GM10847 (cell line): Measurements from ENCODE around the gene EXOC4.

Experiments
- POLR2A ChIP-seq: IDR thresholded peaks from 2 replicates; pipeline ENCODE4 v1.6.1; 2011; ENCODE audit not compliant: insufficient read length; ENCODE audit errors: extremely low read depth

Gene EXOC4

GRCh38 chr7:133510326-133511055 is 257.6 kb downstream of the EXOC4 start:
- TF ChIP-seq POLR2A: no peak

DNA sequence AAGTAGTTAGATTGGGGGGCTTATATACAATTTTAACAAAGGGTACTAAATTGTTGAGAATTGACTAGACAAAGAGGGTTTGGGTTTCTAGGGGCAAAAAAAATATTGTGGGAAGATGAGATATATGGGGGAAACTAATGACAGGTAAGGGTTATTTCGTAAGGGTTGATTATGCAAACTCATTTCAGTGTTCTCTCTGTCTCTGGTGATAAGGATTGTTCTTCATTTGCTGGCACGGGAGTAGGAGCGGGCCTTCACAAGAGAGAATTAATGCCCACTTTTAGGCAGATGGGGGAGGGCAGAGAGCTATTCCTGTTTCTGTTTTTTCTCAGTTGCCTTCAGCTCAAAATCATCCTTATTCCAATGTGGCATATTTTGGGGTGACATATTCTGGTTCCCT is 258.4 kb downstream of the EXOC4 start:
- TF ChIP-seq POLR2A: no peak

DNA sequence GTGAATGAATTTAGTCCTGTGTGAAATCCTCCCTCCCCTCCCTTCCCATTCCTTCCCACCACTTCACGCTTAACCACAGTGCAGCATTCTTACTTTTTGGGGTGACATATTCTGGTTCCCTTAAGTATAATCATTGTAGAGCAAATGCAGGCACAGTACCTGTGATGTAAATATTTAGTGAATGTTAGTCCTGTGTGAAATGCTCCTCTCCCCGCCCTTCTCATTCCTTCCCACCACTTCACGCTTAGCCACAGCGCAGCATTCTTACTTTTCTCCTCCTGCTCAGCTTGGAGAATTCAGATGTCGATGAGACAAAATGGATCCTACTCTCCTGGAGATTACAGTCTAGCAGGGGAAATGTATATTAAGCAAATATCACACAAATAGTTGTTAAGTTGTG is 258.8 kb downstream of the EXOC4 start:
- no peak for TF ChIP-seq POLR2A

GRCh38 chr7:133512560-133512959 is 259.7 kb downstream of the EXOC4 start:
- no peak for TF ChIP-seq POLR2A

DNA sequence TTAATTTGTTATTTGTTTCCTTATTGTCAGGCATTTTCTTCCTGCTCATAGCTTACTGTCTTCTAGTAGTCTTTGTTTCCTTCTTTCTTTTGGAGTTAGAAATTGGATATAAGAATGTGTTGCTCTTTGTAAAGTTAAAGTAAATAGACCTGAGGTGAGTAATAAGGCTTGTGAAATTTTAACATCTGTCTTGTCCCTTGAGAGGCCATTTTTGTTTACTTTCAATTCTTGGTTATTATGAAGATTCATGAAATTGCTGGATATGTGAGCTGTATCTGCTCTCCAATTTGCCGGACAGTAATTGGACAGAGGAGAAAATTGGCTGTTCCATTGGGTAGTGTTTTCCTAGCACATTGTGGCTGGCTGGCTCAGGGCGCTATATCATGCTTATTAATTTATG is 260.7 kb downstream of the EXOC4 start:
- TF ChIP-seq POLR2A: no peak

GRCh38 chr7:133514551-133514950 is 261.7 kb downstream of the EXOC4 start:
- no peak for TF ChIP-seq POLR2A

DNA sequence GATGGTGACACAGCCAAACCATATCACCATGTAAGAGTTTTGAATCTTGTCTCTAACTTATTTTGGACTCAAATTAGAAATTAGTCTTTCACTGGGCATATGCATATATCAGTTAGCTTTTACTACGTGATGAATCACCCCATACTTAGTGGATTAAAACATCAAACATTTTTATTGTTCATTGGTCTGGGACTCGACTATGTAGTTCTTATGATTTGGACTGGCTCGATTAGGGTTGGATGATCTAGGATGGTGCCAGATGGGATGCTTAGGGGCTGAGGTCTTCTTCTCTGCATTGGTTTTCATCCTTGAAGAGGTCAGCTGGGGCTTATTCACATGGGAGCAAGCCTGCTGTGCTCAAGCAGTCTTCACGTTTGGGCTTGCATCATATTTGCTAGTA is 264.9 kb downstream of the EXOC4 start:
- TF ChIP-seq POLR2A: no peak

DNA sequence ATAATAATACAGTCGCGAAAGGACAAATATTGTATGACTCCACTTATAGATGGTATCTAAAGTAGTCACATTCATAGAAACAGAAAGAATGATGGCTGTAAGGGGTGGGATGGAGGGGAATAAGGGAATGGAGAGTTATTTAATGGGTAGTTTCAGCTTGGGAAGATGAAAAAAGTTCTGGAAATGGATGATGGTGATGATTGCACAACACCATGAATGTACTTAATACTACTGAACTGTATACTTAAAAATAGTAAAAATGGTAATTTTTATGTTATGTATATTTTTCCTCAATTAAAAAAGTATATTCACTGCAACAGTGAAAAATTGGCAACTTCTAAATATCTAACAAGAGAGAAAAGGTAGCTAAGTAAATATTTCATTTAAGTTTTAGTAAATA is 265.8 kb downstream of the EXOC4 start:
- no peak for TF ChIP-seq POLR2A

DNA sequence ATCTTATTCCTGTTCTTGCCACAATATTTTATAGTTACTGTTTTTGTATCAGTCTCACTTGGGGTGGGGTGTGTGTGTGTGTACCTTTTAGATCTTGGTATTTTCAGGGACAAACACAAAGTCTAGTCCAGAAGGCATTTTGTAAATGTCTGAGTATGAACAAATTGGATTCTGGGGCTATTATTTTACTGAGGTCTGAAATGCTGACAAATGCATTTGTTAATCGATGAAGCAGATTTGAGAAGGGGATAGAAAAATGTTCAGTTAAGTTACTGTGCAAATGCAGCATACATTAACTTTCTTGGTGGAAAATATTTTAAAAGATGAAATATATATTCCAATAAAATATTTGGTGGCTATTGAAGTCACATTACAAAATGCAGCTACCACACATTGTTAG is 267.4 kb downstream of the EXOC4 start:
- no peak for TF ChIP-seq POLR2A

GRCh38 chr7:133522501-133522900 is 269.6 kb downstream of the EXOC4 start:
- no peak for TF ChIP-seq POLR2A

DNA sequence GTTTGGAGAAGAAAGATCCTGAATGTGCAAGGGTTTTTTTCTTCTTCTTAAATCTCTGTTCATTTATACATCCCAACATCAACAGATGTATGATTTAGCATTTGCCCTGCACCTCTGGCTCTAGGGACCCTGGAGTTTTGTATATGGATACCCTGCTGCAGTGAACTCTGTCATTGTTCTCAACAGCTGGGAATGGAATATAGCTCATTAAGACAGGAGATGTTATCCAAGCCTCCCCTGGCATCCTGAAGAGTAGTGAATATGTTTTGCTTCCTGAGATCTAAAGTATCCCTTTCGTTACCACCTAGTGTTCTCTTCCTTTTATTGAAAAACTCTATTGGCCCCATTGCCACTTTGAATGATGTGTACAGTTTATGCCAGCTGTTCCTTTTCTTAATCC is 275.9 kb downstream of the EXOC4 start:
- no peak for TF ChIP-seq POLR2A

- TF ChIP-seq POLR2A: no peak
Observed at GRCh38 chr7:133529861-133530260, 277.0 kb downstream of the EXOC4 start.

DNA sequence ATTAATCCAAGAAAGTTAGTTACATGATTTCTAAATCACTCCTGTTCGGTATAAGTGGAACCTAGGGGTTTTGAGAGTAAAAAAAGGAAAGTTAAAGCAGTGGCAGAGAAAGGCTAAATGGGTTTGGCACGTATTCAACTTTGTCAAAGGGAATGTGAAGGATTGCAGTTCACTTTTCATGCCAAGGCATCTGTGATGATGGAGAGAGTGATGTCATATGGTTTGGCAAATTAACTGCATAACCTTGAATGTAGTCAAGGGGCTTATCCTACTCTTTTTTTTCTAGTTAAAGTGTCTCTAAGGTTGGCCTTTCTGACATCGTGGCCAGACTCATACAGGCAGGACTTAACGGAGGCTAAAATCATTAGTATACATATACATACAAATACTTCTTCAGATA is 277.8 kb downstream of the EXOC4 start:
- TF ChIP-seq POLR2A: no peak

- no peak for TF ChIP-seq POLR2A
Observed at GRCh38 chr7:133534816-133535215, 281.9 kb downstream of the EXOC4 start.

DNA sequence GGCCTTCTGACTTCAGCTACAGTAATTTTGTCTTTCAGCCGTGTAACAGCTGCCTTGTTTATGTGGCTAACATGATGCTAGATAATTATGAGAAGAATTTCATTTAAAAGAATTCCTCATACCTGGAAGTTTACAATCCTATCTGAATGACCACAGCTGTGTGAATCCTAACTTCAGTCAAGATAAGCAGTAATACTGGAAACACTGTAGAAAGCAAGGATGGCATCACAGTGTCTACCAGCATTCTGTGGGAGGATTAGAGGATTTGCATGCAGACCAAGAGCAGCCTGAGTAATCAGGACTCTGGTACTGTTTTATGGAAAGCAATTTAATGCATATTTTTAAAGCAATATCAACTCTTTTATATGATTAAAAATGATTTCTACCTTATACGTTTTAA is 282.4 kb downstream of the EXOC4 start:
- no peak for TF ChIP-seq POLR2A

DNA sequence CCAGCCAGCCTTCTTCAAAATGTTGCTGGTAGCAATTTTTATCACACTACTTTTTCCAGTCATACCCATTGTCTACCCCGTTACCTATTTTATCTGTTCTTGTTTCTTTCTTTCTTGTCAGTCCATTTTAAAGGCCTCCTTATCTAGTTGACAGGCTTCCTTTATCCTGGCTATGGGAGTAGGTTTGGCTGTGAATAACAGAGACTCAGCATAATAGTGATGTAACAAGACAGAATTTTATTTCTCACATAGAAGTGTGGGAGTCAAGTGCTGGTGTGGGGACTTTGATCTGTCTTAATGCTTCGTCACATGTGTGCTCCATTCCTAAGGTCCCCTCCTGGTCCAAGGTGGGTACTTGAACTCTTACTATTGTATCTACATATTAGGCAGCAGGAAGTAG is 283.6 kb downstream of the EXOC4 start:
- no peak for TF ChIP-seq POLR2A

DNA sequence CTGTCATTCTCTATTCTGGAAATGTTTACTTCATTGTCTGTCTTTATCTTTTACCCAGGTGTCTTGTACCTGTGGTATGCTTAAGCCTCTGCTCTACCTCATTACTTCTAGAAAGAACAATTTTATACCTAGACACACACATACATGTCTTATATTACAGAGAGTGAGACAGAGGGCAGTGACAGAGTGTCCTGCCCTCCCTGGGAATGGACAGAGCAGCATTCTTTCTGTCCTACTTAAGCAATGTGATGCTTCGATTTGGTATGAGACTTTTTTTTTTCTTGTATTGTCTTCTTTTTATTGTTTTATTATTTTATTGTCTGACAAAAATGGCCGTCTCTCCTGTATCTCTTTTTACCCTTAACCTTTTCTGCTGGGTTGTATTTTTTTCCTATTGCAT is 286.1 kb downstream of the EXOC4 start:
- no peak for TF ChIP-seq POLR2A
